HG03432 (cell line): ENCODE results near the gene TNFRSF21.

Experiments
- ATAC-seq: cut with Tn5 transposase; IDR thresholded peaks from one replicate; pipeline ENCODE4 v1.9.1; 2021; ENCODE audit warnings: mild to moderate bottlenecking, moderate library complexity; ENCODE audit not compliant: unreplicated experiment

Gene TNFRSF21

DNA sequence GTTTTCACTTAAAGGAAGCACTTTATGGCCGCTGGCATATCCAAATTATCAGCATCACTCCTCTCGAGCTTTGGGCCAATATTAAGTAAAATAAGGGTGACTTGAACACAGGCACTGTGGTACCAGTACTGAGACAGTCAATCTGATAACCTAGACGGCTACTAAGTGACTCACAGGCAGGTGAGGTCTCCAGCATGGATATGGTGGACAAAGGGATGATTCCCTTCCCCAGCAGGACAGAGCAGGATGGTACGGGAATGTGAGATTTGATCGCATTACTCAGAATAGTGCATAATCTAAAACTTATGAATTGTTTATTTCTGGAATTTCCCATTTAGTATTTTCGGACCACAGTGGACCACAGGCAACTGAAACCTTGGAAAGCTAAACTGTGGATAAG is 55.7 kb downstream of the TNFRSF21 start:
- no peak for ATAC-seq

DNA sequence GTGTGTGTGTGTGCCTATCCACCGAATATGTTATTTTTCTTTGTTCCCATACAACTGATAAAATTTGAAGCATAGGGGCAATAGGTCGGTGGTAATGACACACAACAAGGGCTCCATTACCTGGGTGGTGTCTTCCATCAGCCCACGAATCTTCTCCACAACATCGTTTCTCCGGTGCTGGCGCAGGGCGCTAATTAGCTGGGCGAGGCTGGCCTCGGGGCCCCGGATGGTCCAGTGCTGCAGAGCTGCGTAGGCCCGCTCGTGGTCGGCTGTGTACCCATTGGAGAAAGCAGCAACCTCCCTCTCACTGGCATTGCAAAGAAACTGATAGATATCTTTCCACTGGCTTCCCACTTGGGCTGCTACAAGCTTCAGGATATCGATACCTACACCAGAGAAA is 56.6 kb downstream of the TNFRSF21 start:
- ATAC-seq: no peak

DNA sequence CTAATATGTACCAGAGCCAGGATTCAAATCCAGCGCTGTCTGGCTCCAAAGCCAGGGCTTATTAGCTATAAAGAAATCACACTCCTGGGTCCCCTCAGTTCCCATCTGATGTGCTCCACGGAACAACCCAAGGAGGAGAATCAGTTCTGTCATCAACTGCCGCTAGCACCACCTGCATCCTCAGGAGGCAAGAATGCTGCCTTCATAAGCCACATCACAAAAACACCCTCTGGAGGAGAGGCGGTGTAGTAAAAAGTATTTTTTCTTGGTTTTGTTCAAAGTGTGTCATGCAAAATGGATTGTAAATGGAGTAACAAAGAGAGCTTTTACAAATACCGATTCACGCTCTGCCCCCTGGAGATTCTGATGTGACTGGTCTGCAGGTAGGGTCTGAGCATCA is 57.1 kb downstream of the TNFRSF21 start:
- no peak for ATAC-seq

DNA sequence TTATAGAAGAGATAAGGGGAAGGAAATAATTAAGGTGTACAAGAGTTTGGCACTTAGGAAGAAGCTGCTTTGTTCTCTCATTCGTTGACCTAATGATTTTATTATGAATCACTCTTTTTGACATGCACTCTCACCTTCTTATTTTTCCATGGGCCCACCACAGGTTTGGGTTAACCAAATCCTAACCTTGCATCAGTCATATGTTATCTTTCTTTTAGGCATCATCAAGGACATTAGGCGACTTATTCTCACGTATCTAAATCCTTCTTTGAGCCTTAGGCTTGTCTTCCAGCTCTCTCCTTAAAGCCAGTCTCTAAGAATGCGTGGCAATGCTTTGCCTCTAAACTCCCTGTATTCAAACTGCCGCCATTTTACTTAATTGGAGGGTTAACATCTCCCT is 58.3 kb downstream of the TNFRSF21 start:
- ATAC-seq: no peak

DNA sequence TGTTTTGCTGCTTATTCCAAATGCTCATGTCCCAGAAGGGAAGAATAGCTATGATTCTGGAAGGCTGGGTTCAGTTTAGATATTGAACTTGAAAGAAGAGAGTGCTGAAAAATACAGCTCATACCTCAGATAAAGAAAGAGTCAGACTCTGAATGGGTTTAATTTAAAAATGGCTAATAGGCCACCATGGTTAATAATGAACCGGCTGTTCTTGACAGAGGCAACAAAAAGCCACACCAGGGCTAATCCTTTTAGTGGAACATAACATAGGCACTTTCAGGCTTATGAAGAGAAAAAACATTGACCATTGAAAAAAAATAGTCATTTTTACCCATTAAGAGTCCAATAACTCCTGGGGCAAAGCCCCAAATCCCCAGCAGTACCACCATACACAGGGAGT is 59.4 kb downstream of the TNFRSF21 start:
- ATAC-seq: no peak

DNA sequence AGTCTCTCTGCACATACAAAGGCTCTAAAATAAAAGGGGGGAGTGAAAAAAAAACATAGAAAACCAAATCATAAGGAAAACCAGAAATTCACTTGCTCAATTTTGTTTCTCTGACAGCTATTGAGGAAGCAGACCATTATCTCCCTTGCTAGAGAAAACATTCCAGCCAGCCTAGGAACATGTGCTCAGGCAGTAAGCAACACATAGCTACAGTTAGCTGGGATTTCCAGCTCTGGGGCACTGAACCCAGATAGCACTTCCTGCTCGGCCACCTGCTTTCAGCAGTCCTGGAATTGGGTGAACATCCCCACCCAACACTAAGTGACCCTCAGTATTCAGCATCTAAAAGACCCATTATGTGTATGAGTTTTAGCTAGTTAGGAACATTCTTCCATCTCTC is 61.3 kb downstream of the TNFRSF21 start:
- no peak for ATAC-seq

DNA sequence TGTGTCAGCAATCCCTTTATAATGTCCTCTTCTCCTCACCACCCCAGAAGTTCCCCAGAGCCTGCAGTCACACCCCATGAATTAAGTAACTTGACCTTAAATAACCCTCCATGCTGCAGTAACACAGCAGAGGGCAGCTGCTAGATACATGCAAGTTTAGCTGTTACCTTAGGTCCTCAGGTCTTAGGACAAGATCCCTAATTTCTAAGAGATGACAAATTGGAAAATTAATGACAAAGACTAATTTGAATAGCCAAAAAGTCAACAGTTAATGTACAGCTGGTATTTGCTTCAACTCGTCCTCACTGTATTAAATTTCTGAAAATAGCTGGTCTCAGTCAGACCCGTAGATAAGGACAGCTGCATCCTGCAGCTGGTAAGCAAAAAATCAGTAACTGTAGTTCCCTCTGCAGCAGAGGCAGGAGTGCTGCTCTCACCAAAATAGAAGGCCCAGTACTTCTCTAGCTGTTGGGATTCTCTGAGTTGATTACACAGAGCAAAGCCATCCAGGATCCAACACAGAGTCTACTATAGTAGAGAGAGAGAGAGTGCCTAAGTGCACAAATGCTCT is 62.4 kb downstream of the TNFRSF21 start:
- peak; percentile 49 for ATAC-seq

DNA sequence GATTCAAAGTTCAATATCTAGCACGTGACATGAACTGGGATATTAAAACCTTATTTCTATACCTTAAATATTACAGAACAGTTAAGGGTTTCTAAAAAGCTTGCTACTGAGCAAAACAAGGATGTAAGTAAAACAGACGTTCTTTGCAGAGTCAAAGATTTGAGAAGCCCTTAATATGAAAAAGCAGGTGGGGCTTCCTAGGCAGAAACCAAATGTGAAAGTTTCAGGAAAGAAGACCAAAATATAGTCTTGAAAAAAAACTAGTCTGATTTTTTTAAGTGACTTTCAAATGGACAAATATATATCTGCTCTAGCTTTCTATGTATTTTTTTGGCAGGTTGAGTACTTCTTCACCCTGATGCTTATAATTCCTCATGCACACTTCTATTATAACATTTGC is 63.2 kb downstream of the TNFRSF21 start:
- ATAC-seq: no peak

DNA sequence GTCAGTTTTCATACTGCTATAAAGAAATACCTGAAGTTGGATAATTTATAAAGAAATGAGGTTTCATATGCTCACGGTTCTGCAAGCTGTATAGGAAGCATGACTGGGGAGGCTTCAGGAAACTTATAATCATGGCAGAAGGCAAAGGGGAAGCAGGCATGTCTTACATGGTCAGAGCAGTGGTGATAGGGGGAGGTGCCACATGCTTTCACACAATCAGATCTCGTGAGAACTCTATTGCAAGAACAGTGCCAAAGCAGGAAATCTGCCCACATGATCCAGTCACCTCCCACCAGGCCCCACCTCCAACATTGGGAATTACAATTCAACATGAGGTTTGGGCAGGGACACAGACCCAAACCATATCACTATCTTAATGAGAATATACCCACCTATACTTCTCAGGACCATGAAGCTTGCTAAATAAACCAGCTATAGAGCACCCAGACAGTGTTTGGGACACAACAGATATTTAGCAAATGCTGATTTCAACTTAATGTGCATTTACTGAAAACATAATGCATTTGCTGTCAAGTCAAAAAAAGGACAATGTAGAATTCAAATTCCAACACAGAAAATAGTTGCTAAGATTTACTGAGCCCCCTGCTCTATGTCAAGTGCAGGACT is 63.8 kb downstream of the TNFRSF21 start:
- peak; percentile 13 for ATAC-seq

DNA sequence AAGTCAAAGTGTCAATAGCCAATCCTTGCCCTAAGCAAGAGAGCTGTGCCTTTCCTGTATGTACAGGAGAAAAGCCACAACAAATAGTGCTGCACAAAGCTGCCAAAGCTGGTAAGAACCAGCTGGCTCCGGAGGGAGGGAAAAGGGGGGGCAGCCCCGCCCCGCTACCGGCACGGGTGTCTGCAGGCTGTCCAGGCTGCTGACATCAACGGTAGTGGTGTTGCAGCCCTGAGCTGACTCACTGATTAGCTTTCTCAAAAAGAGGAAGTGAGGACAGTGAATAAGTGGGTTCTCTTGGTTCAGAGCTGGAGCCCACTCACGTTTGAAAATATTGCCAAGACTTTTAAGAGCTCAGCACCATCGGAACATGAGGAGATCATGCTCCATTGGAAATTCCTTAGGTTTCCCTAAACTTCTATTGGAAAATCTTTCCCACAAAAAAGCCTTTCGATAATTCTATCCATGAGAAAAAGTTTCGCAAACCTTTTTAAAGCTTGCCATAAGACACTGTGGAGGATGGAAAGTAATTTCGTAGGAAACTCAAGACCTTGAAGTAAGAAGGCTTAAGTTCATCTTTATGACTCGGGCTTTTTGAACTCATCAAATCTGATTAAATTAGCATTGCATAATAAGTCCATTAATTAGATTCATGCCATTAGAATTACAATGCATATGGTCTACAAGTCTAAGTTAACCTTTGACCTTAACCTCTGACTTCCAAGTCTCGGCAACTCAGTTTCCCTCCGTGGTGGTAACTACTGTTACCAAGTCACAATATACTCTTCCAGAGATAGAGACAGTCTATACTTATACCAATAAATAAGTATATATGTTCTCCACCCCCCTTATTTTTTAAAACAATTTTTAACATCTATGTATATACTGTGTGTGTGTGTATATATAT is 67.0 kb downstream of the TNFRSF21 start:
- ATAC-seq: peak; percentile 96

DNA sequence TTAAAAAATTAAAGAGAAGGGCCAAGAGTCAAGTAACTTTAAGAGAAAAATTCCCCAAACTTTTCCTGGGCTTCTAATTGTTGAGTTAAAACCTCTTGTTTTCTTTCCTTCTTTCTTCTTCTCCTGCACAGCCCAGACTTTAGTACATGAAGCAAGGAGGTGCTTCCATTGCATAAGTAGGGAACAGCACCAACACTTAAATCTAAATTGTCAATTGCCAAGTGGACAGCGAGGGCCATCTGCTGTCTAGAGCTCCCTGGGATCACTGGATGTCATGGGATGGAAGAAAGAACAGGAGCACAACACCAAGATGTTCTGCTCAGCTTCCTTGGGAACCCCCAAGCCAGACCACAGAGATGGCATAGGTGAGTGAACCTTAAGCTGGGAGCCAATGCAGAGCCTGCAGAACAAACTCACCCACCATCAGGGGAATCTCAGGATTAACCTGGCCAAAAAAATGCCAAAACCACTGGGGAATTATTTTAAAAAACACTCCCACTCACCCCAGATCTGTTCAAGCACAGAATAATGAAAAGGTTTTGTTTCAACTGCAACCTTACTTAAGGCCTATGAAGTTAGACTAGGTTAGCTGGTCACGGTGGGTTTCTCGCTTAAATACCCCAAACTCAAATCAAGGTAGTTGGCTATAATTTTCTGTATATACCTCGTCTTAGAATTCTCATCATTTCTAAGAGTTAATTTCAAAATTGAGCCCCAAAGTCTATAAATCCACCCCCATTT is 67.8 kb downstream of the TNFRSF21 start:
- ATAC-seq: no peak

DNA sequence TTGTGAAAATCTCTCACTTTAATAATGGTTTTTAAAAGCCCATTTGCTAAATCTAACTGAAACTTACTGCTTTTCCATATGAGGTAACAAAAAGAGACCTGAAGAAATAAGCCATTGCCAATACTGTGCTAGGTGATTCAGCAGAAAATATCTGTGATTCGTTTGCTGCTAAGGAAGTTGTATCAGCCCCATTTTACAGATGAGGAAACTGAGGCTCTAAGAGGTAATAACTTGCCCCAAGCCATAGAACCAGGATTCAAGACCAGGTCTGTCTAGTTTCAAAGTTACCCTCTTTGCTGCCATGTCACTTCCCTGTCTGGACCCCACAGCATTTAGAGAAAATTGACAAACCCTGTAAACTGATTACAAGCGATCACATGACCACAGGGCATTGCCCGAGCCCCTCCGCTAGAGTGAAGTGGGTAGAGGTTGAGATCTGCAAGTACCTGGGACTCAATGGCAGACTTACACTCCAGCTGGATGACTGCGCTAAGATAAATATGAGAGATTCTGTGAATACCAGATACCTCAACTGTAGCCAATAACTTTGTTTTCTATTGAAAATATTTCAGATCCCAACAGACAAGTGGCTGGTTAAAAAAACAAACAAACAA is 69.3 kb downstream of the TNFRSF21 start:
- ATAC-seq: no peak

DNA sequence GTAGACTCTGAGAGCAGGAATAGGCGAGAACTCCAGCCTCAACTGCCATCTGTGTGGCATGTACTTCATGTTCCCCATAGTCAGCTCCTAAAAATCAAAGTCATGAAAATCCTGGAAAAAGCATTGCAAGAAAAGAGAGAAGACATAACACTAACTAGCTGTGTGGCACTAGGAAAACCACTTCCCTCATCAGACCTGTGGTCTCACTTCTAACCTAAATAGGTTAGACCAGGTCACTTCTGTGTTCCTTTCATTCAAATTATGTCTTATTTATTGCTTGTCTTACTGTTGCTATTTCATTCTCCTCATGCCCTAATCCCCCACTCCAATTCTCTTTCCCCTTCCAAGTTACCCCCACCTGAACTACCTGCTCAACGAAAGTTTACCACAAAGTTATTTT is 70.2 kb downstream of the TNFRSF21 start:
- ATAC-seq: no peak

DNA sequence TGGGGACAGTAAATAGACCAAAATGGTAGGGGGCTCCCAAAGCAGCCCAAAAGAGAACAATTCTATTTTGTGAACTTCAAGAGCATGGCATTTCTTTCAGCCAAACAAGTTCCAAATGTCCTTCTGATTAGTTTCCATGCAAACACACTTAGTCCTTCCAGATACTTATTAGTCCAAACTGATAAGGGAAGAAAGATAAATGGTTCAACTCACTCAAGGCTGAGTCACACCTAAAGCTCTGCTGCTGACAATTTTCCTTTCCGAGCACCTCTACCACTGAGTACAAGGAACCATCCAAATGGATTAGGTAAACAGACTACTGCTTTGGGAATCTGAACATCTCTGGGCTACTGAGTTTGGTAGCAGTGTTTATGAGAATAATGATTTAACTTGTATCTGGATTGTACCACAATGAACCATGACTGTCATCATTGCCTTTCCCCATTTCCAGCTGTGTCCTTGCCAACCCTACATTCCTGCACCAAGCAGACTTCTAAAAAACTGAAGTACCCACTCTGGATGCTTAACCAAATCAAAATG is 71.2 kb downstream of the TNFRSF21 start:
- ATAC-seq: no peak

DNA sequence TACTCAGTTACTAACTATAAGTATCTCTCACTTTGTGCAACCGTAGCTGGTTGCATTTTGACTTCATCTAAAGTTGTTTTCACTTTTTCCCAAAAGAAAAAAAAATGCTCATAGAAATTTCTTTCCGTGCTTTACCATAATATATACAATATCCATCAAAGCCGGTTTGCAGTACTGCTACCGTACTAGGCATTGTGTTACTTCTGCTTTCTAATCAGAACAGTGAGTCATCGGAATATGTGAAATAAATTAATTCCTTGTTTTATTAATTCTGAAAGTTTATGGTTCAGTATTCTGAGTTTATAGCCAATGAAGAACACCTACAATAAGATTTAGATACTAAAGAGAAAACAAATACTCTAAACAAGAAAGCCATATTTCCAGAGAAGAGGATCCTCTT is 72.5 kb downstream of the TNFRSF21 start:
- no peak for ATAC-seq

DNA sequence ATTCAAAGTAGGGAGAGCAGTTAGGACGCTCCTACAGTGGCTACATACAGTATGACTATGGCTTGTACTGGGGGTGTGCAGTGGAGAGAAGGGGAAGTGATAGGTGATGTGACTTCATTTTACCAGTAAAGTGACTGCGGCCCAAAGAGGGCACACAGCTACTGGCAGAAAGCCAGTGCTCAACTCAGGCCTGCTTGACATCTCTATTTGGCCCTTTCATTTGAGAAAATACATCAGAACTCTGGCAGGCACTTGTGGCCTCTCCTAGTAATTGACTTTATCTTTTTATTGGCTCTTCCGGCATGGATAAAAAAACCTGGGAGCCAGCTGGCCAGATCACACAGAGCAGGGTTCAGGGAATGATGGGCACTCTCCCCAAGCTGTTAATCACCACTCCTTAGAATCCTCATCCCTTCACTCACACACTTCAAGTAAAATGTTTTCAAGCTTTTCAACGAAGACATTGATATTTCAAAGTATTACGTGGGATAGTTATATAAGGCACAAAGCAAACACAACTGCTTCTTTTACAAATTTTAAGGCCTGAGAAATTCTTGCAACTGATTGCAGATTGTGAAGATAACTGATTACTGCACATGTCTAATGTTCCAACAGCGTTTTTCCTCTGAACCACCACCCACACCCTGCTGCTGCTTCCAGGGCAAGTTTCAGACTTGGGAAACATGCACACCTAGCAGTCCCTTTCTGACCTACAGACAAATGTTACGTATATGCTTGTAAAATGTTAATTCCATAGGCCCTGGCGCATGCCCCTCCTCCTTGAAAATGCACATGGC is 73.5 kb downstream of the TNFRSF21 start:
- no peak for ATAC-seq

DNA sequence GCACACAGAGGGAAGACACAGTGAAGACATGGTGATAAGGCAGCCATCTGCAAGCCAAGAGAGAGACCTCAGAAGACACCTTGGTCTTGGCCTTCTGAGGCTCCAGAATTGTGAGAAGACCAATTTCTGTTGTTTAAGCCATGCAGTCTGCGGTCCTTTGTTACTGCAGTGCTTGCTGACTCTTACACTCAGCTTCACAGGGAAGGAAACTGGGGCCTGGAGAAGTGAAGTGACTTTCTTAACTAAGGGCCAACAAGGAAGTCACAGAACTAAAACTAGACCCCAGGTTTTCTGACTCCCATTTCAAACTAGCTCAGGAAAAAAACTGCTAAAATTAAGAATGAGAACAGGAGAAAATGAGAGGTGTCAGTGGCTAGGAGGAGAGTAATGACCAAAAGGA is 74.3 kb downstream of the TNFRSF21 start:
- no peak for ATAC-seq

DNA sequence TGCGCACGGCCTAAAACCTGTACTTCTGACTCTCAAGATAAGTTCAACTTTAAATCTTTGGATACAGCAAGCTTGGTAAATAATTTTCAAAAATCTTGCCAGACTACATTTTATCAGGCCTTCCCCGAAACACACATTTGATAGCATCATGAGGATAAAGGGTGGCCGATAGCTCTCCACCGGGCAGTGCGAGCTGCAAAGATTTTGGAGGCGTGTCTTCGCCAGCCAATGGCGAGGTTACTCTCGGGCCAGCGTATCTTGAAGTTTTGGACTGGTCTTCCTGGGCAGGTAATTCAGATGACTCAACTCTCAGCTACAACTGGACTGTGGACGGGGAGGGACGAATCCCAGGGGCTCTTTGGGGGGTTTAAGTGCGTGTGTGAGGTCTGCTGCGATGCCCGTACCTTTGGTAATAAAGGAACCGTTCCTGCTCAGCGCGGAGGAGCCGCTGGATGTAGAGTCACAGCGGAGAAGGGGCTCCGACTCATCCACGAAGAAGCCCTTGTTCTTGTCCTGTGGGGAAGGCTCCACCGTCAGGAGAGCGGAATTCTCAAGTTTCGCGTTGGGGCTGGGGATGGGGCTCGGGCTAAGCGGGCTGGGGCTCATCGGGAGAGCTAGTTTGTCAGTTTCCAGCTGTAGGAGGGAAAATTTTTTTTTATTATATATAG is 75.3 kb downstream of the TNFRSF21 start:
- ATAC-seq: no peak

DNA sequence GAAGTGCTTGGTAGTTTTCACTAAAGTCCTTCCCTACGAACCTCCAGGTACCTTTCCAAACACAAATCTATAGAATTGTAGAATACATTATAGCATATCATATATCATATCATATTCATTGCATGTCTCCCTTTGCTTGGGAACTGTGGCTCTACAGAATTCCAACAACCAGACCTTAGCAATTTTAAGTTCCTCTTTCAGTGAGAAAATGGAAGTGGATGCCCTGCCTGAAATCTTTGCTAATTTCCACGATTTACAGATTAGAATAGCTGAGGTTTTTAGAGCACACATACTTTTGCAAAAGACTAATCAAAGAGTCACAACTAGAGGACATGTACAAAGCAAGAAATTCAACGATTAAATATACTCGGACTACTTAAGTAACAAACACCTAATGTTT is 78.6 kb downstream of the TNFRSF21 start:
- no peak for ATAC-seq
